HG03135 (cell line): ENCODE results near the gene PDZRN3.

Source experiments
- ATAC-seq: cut with Tn5 transposase; IDR thresholded peaks from one replicate; pipeline ENCODE4 v1.9.1; 2021; ENCODE audit warnings: mild to moderate bottlenecking, moderate library complexity; ENCODE audit not compliant: unreplicated experiment

The PDZRN3 gene

DNA sequence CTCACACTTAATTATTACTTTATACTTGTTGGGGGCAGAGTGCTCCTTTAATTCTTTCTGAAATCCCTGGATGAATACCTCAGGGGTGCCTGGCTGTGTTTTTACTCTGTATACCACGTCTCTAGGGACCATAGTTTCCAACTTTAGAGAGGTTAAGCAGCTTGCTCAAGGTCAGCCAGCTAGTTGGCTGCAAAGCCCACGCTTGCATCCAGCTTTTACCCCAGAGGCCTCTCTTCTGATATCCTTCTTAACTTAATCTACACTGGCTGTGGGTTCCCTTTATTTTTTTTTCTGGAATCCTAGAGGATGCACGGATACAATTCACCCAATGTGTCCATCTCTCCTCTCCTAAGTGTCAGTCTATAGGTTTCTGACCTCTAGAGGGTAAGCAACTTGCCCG is 1.4 kb downstream of the PDZRN3 start:
- no peak for ATAC-seq

DNA sequence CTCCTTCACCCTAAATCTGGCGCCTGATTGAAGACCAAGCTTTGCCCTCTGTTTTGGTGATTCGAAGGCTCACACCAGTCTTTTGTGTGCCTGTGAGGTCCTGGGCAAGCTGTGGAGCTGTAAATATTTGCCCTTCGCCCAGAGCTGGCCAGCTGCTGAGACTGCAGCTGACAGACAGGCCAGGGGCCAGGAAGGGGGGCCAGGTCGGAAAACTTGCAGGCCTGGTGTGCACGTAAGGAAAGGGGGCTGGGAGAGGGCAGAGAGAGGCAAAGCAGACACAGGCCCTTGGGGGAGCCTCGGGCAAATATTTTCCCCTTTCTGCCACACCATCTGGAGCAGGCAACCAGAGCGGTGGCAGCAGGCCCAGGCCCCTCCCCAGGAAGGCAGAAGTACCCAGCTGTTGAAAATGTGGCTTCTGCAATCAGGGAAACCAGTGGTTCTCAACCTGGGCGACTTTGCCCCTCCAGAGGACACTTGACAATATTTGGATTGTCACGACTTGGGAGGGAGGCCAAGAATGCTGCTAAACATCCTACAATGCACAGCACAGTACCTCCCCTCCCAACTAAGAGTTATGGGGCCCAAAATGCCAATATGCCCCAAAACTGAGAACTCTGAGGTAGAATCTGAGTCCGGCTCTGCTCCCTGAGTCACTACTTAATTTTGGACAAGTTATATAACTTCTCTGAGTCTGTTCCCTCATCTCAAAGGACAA is 2.5 kb downstream of the PDZRN3 start:
- ATAC-seq: no peak

DNA sequence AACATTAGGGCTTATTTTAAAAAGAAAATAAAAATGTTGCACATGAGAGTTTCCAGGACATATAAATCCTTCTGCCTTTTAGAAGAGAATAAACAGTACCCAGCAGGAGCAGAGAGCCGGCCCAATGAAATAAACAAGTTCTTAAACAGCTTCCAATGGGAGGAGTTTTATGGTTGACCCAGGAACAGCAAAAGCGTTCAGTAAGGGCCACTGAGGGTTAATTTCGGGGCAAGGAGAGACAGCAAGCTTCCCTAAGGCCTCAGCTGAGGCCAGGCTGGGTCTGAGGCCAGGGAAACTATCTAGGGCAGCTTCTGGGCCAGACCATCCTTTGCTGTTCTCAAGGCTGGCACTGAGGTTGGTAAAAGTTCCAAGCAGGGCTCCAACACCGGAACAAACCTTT is 3.4 kb downstream of the PDZRN3 start:
- no peak for ATAC-seq

DNA sequence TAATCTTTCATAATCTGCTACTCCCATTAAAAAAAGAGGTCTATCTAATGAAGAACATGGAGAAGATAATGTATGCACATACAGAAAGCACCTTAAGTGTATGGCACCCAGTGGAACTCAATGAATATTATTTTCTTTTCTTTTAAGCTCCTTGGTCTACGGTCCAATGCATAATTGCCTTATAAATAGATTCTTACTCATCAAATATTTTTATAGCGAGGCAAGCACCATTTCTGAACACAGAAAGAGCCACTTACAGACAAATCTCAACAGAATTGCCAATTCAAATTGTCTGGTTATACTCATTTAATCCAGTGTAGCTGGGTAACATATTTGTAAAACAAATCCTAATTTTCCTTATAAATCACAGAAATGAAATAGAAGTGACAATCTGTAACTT is 6.3 kb downstream of the PDZRN3 start:
- ATAC-seq: no peak

DNA sequence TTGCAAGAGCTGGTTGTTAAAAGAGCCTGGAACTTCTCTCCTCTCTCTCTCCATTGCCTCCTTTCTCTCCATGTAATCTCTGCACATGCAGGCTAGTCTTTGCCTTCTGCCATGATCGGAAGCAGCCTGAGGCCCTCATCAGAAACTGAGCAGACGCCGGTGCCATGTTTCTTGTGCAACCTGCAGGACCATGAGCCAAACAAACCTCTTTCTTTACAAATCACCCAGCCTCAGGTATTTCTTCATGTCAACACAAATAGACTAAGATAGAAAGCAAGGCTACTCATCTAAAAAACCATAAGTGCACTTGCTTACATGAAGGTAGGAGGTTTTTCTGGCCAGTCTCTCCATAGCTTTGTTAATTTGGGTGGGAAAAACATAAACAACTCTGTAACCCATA is 8.7 kb downstream of the PDZRN3 start:
- no peak for ATAC-seq

DNA sequence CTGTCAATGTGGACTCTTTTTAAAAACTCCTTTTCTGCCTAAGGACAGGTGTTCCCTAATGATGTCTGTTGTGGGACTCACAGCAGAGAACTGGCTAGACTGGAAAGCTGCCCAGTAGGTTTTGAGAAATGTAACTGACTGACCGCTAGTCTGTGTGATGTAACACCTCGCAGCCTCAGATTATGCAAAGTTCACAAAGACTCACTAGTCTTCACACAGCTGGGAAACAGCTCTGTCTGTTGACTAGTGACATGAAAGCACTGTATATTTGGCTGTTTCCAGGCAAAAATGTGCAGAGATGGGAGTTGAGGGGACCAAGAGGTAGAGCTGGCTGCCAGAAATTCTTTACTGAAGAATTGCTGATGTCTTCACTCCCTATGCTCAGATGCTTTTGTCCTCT is 10.3 kb downstream of the PDZRN3 start:
- no peak for ATAC-seq

DNA sequence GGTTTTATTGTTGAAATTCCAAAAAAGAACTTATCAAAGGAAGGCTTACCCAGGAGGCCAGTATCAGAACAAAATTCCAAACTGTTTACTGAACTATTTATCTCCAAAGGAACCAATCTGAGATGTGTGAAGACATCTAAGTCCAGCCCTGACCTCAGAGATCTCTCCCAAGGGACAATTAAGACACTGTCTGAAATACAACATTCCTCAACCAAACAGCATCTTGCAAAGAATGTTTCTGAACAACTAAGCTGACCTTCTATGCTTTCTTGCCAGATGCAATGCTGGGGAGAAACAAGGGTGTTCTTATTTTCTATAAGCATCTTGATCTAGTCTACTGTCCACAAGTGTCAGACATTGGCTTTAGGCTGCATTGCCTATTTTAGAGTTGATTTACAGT is 13.6 kb downstream of the PDZRN3 start:
- ATAC-seq: no peak

DNA sequence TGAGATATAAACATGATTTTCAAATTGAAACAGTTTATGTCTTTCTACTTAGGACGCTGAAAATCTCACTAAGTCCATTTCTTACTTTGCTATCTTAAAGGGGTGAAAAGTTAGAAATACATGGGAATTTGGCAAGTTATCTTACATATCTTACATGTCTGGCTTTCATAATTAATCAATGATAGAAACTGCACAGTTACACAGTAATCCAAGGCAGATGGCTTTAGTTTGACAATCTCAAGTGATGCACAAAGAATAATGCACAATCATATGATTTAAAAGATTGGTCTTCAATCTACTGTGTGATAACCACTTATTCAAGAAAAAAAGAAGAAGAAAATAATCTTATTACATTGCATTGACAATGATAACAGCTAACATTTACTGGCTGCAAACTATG is 14.2 kb downstream of the PDZRN3 start:
- no peak for ATAC-seq

DNA sequence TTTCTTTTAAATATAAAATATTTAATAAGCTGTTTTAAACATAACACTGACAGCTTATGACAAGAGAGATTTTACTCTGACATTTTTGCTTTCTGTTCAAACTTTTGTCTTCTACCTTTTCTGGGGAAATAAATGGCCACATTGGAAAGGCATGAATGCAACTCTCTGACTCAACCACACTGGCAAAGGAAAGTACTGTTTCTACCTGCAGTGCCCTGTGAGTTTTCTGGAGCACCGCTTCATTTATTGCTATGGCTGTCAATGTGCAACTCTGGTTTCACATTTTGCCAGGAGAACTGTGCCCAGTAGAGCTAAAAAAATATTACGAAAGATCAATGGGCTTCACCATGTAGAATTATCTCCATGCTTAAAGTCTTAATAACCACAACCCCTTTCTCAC is 15.1 kb downstream of the PDZRN3 start:
- no peak for ATAC-seq

DNA sequence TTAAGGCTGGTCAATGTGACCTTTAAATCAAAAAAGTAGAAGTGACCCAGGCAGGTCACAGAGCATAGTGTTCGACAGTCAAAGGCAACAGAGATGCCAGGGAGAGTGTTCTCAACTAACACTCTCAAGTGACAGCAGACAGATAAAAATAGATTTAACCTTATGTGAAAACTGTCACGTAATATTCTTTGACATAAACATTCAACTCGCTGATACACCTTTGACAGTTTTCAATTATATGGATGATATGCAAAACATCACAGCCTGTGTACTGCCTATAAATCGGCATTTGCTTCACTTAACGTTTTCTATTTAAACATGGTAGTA is 15.5 kb downstream of the PDZRN3 start:
- no peak for ATAC-seq

DNA sequence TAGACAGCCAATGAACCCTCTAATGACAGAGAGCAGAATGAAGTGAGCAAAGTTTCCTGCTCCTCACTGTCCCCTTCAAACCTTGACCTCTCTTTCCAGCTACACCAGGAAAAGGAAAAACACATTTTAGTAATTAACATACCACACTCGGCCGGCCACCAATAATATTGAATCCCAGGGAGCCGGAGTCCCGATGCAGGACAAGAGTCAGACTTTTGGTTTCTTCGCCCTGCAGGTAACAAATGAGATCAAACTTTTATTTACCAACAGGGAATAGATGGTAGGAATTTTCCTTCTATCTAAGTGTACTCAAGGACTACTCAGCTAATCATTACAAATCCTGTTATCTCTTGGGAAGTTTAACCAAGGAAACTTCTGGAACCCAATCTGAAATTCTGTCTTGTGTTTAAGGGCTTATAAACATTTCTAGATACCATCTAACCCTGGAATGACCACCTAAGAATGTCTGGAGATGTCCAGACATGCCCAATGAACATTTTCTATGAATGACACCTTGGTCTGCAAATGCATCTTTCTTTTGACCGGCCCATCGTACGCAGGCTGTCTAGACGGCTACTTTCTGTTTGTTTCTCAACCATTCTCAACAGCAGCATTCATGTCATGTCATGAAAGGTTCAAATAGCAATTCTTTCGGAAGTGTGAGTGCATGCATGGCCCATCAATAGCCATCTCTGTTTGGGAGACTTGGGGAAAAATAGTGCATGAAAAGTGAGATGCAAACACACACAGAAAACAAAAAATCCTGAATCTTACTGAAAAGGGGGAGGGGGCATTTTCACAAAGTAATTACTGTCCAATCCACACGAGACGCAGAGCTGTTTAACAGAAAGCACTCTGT is 16.1 kb downstream of the PDZRN3 start:
- ATAC-seq: no peak

DNA sequence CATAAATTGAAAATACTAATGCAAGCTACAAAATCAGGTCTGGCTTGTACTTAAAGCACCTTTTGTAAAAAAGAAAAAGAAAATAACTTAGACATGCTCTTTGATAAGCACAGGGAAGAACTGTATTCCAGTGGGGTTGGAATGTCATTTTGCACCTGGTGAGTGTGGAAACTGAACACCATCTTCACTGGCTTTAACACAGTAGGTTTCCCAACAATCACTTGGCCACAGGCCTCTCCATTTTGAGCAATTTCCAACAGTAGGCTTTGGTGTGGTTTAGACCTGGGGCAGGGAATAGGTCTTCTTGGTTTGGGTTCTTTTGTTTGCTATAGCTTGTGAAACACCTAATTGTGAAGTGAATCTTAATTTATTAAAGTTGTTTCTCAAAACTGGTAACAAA is 18.9 kb downstream of the PDZRN3 start:
- ATAC-seq: no peak

DNA sequence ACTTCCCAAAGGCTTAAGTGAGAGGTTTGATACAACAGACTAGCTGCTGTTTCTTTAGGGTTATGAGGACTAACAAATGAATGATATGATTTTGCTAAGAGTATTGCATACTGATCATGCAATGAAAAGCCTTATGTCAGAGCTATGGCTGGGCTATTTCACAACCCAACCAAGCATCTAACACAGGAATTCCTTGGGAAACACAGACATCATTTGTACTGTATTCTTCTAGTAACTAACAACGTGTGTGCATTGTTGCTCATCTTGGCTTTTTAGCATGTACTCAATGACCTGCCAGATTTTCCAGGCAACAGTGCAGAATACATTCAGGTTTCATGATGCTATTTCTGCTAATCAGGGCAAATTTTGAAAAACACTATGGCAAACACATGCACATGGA is 19.3 kb downstream of the PDZRN3 start:
- no peak for ATAC-seq

DNA sequence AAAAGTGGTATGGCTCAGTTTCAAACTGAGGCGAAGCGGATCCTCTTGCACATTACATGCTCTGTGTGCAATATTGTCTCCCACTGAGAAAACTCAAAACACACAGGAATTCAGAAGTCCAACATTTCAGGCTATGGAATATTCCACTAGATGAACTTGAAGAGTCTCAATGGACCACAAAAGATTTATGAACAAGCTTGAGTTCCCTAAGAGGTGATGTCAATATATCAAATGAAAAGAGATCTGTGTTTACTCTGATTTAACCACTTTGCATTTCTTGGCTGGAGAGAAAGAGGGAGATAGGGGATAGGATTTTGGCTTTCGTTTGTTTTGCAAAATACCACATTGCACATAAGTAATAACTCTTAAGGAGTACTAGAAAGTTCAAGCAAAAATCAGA is 20.3 kb downstream of the PDZRN3 start:
- ATAC-seq: no peak

DNA sequence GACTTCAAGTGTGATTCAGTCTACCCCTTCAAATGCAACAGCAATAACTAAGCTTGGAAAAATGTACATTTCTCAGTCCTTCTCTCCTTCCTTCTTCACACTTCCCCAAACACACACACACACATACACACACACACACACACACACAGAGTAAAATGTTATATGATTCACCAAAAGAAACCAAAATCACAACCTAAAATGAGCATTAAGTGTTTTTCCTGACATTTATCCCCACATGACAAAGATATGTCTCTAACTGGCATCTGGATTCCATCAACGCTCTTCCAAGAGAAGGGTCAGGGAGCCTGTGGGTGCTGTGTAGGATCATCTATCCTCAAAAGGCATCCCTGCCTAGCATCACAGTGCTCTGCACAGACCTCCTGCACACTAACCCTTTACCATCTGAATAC is 21.0 kb downstream of the PDZRN3 start:
- ATAC-seq: no peak

DNA sequence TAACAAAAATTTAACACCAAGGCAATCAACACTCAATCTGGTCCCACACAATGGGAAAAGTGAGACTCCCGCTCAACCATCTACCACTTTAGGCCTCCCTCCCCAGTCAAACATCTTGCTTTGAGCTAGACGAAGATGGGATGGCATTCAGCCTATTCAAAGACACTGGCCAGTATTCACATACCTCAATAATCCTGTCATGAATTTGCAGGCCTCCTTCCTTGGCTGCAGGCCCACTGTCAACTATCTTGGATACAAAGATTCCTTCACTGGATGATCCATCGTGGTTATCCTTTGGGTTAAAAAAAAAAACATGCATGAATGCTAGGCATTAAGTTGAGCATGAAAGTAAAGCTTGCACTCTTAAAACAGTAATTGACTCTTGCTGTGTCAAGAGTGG is 22.6 kb downstream of the PDZRN3 start:
- ATAC-seq: no peak

DNA sequence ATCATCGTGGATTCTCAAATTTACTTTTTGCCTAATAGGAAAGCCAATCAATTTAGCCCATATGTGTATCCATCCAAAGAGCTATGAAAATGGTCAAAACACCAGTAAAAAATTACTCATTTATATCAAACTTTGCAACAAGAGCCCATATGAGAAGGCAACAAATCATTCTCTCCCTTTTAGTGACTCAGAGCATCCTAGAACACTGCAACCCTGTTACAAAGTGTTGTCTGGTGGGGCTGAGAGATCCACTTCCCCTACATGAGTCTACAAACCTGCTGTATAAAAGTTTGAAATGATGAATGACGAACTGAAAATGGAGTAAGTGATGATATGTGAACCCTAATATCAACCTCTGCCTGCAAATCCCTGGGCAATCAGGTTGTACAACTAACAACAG is 23.3 kb downstream of the PDZRN3 start:
- ATAC-seq: no peak

DNA sequence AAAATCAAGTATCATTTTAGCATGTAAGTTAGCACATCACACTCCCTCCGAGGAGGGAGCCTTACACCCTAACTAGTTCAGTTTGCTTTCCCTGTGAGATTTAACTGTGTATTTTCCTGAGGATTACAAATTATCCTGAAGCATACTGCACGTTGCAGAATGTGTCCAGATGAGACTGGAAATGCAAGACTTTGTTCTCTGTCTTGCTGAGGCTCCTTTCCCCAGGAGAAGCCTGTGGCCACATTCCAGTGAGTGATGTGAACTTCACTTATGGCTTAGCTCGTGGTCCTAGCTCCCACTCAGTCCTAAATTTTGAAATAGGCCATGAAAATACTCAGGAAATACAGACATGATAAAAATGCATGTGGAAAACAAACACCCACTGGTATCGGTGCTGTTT is 23.7 kb downstream of the PDZRN3 start:
- ATAC-seq: no peak

DNA sequence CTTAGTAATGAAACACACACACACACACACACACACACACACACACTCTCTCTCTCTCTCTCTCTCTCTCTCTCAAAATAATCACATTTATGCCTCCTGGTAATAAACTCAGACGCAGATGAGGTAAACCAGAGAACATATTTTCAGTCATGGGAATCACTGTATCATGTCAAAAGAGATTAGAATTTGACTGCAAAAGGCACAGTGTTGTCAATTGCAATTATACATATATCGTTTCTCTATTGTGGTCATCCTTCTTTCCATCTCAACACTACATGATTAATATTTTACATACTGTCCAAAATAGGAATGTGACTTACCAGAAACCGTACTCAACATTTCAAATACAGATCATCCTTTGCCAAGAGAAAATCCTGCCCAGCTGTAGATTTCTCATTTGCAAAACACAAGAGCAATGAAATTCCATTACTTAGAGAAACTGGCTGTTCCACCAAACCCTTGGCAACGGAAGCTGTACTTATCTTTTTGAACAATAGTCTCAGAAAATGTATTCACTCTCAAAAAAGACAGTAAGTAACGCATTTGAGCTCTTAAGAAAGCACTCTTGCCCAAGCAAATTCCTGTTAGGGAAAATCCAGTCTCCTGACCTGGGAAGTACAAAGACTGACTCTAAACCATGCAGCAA is 24.3 kb downstream of the PDZRN3 start:
- ATAC-seq: no peak

DNA sequence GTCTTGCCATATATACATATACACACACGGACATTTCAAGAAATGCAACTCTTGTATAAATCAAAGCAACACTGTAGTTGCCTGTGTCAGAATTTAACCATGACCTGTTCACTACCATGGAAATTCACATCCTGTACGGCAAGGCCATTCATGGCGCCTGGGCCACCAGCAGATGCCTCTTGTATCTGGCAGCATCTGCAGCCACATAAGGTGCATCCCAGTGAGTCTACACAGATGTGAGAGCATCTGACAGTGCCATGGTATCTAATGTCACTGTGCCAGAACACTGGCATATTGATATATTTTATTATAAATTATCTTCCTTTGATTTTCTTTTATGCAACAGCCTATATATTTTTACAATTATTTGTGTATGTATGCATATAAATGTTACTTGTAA is 25.1 kb downstream of the PDZRN3 start:
- ATAC-seq: no peak

DNA sequence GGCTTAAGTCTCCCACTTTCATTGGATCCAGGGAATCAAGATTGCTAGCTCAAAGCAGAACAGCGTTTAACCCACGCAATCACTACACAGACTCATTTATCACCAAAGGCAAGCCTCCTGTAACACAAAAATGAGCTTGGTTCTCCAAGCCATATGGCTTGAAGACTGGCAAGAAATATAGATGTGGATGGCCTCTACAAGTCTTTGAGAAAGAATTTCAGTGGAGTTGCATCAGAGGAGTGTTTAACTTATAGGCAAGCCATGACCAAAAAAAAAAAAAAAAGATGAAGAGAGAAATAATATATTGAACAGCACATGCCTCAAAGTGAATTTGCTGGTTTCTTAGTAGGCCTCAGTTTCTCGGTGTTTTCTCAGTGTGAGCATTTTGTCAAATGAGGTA is 27.3 kb downstream of the PDZRN3 start:
- ATAC-seq: no peak
